Mesodermal cell (in vitro differentiated cells): ENCODE data around the gene MAP3K10.

Experiments
- H3K27ac ChIP-seq: 2 replicates; pipeline ENCODE4 v1.7.0; 2013; ENCODE audit warnings: mild to moderate bottlenecking, low read depth, low read length, moderate library complexity; ENCODE audit not compliant: severe bottlenecking
- H3K36me3 ChIP-seq: 2 replicates; pipeline ENCODE4 v1.7.1; 2013; ENCODE audit warnings: mild to moderate bottlenecking, low read length, moderate library complexity; ENCODE audit not compliant: control insufficient read depth, insufficient read depth
- H3K4me1 ChIP-seq: one replicate; pipeline ENCODE4 v1.7.1; 2013; ENCODE audit warnings: mild to moderate bottlenecking, low read length; ENCODE audit not compliant: insufficient read depth, control insufficient read depth, poor library complexity, severe bottlenecking
- H3K4me3 ChIP-seq: 2 replicates; pipeline ENCODE4 v1.7.0; 2013; ENCODE audit warnings: low read length, control low read depth, mild to moderate bottlenecking; ENCODE audit not compliant: insufficient read depth, poor library complexity, severe bottlenecking; ENCODE audit errors: extremely low read depth
- H3K9me3 ChIP-seq: 2 replicates; pipeline ENCODE4 v1.7.1; 2013; ENCODE audit warnings: mild to moderate bottlenecking, low read length, moderate library complexity; ENCODE audit not compliant: control insufficient read depth
- WGBS, 2 experiments: methylation state at CpG; one replicate each; pipeline ENCODE4 v1.1.5; 2013; ENCODE audit warnings: missing lambda C conversion rate in 2 of 2; ENCODE audit not compliant: insufficient coverage in 2 of 2; 5-methylcytosine and 5-hydroxymethylcytosine counted together

The MAP3K10 gene

GRCh38 chr19:40234429-40235237, 43.4 kb downstream of the MAP3K10 start:
- peaks cover 32% of the 10 kb centered on the region for H3K4me1 ChIP-seq
- peaks cover 54% of the 10 kb centered on the region for H3K36me3 ChIP-seq
- WGBS, 2 experiments: 91 to 97% methylated on average over 19 to 20 of the region's 22 CpGs
- no peak overlapping the region for H3K4me3 ChIP-seq
- no peaks in the 10 kb centered on the region for H3K9me3 ChIP-seq
- no peak overlapping the region for H3K27ac ChIP-seq

- H3K4me1 ChIP-seq: peaks cover 25% of the 10 kb centered on the region
- no peaks in the 10 kb centered on the region for H3K9me3 ChIP-seq
- no peak overlapping the region for H3K4me3 ChIP-seq
- no peak overlapping the region for H3K27ac ChIP-seq
- H3K36me3 ChIP-seq: peaks cover 61% of the 10 kb centered on the region
- 89 to 93% methylated on average over 18 to 30 of the region's 30 CpGs for WGBS, 2 experiments
Measured at GRCh38 chr19:40235238-40236025, 44.2 kb downstream of the MAP3K10 start.

- Histone ChIP-seq H3K27ac (no peak overlapping the region), H3K36me3 (peaks cover 67% of the 10 kb centered on the region), H3K4me3 (no peak overlapping the region), H3K9me3 (no peaks in the 10 kb centered on the region), H3K4me1 (peaks cover 21% of the 10 kb centered on the region)
- WGBS, 2 experiments: 89 to 96% methylated on average over 5 to 7 of the region's 9 CpGs
Measured at GRCh38 chr19:40236026-40236355, 44.8 kb downstream of the MAP3K10 start.

GRCh38 chr19:40236366-40236765, 45.1 kb downstream of the MAP3K10 start:
- H3K9me3 ChIP-seq: no peaks in the 10 kb centered on the region
- H3K36me3 ChIP-seq: peaks cover 70% of the 10 kb centered on the region
- H3K4me3 ChIP-seq: no peak overlapping the region
- 94 to 97% methylated on average over 4 of the region's 6 CpGs for WGBS, 2 experiments
- no peak overlapping the region for H3K27ac ChIP-seq
- H3K4me1 ChIP-seq: peaks cover 18% of the 10 kb centered on the region

- peaks cover 82% of the 10 kb centered on the region for H3K36me3 ChIP-seq
- 81 to 99% methylated on average over 2 to 10 of the region's 14 CpGs for WGBS, 2 experiments
- no peak overlapping the region for H3K27ac ChIP-seq
- peaks cover 3% of the 10 kb centered on the region for H3K4me1 ChIP-seq
- H3K4me3 ChIP-seq: no peak overlapping the region
- H3K9me3 ChIP-seq: no peaks in the 10 kb centered on the region
Measured at GRCh38 chr19:40237791-40238190, 46.6 kb downstream of the MAP3K10 start.

GRCh38 chr19:40238775-40239174, 47.5 kb downstream of the MAP3K10 start:
- no peaks in the 10 kb centered on the region for H3K4me1 ChIP-seq
- no peak overlapping the region for H3K4me3 ChIP-seq
- H3K27ac ChIP-seq: no peak overlapping the region
- 100% methylated on average over 1 to 3 of the region's 9 CpGs for WGBS, 2 experiments
- H3K36me3 ChIP-seq: peaks cover 74% of the 10 kb centered on the region
- H3K9me3 ChIP-seq: no peaks in the 10 kb centered on the region

- 96 to 98% methylated on average over 10 to 12 of the region's 12 CpGs for WGBS, 2 experiments
- H3K4me1 ChIP-seq: no peaks in the 10 kb centered on the region
- H3K27ac ChIP-seq: no peak overlapping the region
- H3K9me3 ChIP-seq: no peaks in the 10 kb centered on the region
- H3K36me3 ChIP-seq: peaks cover 76% of the 10 kb centered on the region
- no peak overlapping the region for H3K4me3 ChIP-seq
Measured at GRCh38 chr19:40239415-40240226, 48.4 kb downstream of the MAP3K10 start.

GRCh38 chr19:40240332-40240731, 49.1 kb downstream of the MAP3K10 start:
- no peak overlapping the region for H3K4me3 ChIP-seq
- 93 to 97% methylated on average over 6 of the region's 6 CpGs for WGBS, 2 experiments
- H3K36me3 ChIP-seq: peaks cover 73% of the 10 kb centered on the region

GRCh38 chr19:40241125-40241808, 50.0 kb downstream of the MAP3K10 start:
- H3K36me3 ChIP-seq: peaks cover 65% of the 10 kb centered on the region
- H3K9me3 ChIP-seq: no peaks in the 10 kb centered on the region
- H3K27ac ChIP-seq: no peak overlapping the region
- no peak overlapping the region for H3K4me3 ChIP-seq
- no peaks in the 10 kb centered on the region for H3K4me1 ChIP-seq
- WGBS, 2 experiments: 94 to 100% methylated on average over 5 of the region's 12 CpGs

More at GRCh38 chr19:40240332-40240731, 49.1 kb downstream of the MAP3K10 start:
- Histone ChIP-seq H3K4me1 (no peaks in the 10 kb centered on the region), H3K27ac (no peak overlapping the region), H3K9me3 (no peaks in the 10 kb centered on the region)

GRCh38 chr19:40241809-40242384, 50.7 kb downstream of the MAP3K10 start:
- WGBS, 2 experiments: 91 to 97% methylated on average over 14 to 21 of the region's 21 CpGs
- Histone ChIP-seq H3K27ac (no peak overlapping the region), H3K4me3 (no peak overlapping the region), H3K36me3 (peaks cover 58% of the 10 kb centered on the region), H3K9me3 (no peaks in the 10 kb centered on the region), H3K4me1 (no peaks in the 10 kb centered on the region)
